ENCODE data around the gene MTA1.

MTA1 gene

DNA sequence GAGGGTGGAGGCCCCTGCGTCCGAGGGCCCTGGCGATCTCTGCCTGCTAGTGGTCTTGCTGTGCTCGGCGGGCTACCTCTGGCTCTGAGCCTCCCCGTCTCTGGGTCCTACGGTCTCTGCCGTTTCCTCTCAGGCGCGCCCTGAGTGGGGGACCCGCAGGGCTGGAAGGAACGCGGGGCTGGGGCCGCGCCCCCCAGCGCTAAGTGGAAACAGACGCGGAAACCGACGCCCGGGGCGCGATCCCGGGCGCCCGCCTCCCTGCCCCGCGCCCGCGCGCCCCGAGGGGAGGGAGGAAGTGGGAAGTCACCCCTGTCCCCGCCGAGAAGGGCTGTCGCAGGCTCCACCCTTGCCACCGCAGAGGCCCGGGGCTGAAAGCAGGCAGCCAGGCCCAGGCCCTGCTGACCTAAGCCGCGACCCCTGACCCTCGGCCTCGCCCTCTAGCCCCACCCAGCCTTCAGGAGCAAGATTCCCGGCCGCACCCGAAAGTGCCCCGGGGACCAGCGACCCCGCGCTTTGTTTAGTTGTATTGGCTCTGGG lies 67.9 kb downstream of the MTA1 start:
- peak; percentile 43 to 55 for DNase-seq (ENCODE audit: low read depth in 2 of 2)

DNA sequence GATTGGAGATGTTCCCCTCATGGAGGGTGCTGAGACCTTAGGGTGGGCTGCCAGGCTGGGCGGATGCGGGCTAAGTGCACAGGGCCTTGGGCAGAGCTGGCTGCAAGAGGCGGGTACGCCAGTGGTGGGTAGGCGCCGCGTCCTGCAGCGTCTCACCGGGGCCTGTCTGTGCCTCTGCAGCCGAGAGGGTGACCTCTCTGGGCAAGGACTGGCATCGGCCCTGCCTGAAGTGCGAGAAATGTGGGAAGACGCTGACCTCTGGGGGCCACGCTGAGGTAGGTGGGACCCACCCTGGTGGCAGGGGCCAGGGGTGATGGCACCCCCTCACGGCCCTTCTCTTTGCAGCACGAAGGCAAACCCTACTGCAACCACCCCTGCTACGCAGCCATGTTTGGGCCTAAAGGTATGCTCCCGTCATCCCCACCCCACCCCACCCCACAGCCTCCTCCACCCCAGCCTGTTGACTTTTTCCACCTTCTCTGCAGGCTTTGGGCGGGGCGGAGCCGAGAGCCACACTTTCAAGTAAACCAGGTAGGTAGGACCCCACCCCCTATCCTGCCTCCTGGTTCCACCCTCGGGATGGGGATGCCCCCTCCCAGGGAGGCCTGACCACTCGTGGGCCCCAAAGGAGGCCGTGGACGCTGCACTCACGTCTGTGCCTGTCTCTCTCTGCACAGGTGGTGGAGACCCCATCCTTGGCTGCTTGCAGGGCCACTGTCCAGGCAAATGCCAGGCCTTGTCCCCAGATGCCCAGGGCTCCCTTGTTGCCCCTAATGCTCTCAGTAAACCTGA lies 68.6 kb downstream of the MTA1 start:
- no peak for DNase-seq (ENCODE audit: low read depth in 2 of 2)

DNA sequence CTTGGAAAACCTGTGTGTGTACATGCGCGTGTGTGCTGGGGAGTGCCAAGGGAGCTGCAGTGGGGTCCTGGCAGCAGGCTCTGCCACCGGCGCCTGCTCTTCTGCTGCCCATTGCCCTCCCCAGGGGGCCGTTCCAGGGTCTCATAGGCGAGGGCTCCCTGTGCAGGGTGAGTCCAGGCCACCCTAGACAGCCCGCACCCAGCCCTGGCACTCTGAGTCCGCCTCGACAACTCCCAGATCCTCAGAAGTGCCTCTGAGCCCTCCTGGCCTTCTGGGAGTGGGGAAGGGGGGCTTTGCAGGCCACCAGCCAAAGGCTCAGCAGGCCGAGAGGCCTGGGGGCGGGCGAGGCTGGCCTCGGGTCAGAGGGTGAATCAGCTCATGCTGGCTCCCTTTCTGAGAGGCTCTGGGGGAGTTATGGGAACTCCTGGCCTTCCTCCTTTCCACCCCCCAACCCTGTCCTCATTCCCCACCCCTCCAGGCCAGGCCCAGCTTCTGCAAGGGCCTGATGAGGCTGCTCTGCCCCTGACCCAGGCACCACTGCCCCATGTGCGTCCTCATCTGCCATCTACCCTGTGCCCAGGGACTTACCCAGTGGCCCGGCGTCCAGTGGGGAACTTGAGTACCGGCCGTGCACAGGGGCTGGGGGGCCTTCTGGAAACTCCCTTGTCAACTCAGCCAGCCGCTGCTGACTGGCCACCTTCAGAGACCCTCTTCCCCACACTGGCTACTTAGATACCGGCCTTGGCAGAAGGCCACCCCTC lies 69.3 kb downstream of the MTA1 start:
- no peak for DNase-seq (ENCODE audit: low read depth in 2 of 2)

DNA sequence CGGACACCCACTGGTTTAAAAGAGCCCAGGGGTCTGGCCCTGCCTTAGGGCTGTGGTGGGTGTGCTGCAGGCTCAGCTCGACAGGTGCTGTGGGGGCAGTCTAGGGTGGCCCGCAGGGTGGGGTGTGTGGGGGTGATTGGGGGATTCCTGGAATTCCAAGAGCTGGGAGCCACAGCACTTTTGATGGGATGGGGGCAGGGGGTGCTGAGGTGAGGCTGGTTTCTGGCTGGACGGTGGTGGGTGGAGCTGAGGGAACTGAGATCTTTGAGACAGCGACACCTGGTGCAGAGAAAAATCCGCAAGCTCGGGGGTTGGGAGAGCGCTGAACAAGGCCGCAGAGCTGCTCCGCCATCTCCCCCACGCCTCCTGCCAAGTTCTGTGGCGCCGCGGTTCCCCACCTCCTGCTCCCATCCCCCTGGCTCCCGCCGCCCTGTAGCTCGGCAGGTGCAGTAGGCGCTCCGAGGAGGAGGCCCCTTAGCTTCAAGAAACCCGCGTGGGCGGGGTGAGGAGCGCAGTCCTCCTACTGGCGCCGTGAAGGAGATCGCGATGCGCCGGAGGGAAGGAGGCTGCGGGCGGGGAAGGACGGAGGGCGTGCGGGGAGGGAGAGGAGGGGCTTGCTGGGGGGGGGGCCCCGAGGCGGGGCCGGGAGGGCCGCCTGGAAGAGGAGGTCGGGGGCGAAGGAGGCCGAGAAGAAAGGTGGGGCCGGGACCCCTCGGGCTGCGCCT lies 70.1 kb downstream of the MTA1 start:
- DNase-seq (ENCODE audit: low read depth in 2 of 2), result peak; percentile 75 to 82

DNA sequence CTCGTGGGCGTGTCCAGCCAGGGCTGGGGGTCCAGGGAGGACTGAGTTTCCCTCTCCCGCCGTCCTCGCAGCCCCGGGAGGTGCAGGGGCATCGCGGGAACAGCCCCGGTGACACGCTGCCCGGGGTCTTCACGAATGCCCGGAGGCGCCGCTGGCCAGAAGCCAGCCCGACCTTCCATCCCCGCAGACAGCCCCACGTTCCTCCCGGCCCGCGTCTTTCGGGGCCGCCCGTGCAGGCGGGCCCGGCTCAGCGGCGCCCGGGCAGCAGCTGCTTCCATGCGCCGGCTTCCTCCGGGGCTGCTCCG lies 70.6 kb downstream of the MTA1 start:
- no peak for DNase-seq (ENCODE audit: low read depth in 2 of 2)

DNA sequence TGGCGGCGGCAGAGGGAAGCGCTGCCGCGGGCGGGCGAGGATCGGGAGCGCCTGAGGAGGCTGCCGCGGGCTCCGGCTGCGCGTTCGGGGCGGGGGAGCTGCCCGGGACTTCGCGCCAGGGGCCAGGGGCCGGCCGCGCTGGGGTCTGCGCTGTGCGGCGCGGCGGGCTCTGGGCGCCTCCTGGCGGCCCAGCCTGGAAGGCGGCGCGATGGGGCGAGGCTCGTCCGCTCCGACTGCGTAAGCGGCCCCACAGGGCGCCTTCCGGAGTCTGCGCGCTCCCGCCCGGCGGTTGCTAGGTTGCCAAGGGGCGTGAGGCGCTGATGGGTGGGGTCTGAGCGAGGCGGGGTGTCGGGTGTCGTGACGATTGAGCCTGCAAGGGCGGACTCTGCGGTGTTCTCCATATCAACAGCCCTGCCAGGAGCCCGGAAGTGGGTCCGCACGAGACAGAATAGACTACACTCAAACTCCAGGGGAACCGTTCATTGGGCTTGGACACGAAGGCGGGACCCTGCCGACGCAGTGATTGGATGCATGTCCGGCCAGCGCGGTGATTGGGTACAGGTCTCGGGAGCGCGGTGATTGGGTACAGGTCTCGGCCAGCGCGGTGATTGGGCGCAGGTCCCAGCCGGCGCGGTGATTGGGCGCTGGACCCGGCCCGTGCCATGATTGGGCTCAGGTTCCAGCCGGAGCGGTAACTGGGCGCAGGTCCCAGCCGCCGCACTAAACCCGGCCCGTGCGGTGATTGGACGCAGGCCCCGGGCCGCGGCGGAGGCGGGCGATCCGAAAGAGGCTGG lies 71.1 kb downstream of the MTA1 start, which contains the start of gene TEDC1:
Gene TEDC1, plus strand, starts transcription at position 675 of the 794 bp plus-strand sequence. CDS start 130 bp downstream, outside the sequence.
- peak; percentile 98 for DNase-seq (ENCODE audit: low read depth in 2 of 2)

DNA sequence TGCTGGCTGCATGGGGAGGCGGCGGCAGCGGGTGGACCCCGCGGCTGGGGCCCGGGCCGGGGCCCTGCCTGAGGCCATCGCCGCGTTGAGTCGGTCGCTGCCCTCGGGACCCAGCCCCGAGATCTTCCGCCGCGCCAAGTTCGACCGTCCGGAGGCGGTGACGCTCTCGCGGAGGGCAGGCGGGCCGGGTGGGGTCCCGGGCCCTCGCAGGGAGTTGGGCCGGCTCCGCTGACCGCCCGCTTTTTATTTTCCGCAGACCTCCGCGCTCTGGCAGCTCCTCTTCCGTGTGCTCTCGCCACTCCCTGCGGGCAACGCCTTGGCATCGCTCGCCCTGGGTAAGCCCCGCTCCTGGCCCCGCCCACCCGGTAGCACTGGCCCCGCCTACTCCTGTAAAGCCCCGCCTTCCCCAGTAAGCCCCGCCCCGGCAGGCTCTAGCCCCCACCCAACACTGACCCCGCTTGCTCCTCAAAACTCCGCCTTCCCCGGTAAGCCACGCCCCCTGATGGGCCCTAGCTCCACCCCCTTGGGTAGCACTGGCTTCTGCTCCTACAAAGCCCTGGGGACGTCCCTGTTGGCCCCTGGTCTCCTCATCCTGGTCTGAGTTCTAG lies 71.8 kb downstream of the MTA1 start:
- peak; percentile 82 to 92 for DNase-seq (ENCODE audit: low read depth in 2 of 2)

DNA sequence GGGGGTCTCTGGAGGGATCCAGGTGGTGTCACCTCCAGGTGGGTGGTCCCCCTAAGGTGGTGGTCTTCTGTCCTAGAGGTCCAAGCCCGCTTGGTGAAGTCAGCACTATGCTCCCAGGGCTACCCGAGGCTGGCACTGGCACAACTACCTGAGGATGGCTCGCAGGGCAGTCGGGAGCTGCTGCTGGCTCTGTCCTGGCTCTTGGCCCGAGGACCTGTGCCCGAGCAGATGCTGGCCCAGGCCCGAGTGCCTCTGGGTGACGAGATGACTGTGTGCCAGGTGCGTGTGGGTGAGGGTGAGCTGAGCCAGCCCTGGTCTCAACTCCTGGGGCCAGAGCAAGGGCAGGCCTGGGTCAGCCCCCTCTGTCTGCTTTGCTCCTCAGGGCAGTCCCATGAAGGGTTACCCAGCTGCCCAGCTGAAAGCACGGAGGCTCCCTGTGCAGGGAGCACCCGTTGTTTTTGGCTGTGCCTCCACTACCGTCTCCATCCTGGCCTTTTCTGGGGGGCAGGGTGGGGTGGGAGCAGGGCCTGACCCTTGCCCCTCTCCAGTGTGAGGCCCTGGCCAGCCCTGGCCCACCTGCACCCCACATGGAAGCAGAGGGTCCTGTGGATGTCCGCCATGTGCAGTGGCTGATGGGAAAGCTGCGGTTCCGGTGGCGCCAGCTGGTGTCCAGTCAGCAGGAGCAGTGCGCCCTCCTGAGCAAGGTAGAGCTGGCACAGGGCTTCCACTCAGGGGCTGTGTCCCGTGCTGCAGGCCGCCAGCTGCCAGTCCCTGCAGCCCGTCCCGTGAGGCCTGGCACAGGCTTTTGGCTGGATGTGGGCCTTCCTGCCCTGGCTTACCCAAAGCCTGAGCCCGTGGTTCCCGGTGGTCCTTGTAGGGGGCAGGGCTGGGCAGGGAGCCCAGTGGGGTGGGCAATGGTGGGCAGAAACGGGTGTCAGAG lies 72.7 kb downstream of the MTA1 start:
- DNase-seq (ENCODE audit: low read depth in 2 of 2), result no peak

DNA sequence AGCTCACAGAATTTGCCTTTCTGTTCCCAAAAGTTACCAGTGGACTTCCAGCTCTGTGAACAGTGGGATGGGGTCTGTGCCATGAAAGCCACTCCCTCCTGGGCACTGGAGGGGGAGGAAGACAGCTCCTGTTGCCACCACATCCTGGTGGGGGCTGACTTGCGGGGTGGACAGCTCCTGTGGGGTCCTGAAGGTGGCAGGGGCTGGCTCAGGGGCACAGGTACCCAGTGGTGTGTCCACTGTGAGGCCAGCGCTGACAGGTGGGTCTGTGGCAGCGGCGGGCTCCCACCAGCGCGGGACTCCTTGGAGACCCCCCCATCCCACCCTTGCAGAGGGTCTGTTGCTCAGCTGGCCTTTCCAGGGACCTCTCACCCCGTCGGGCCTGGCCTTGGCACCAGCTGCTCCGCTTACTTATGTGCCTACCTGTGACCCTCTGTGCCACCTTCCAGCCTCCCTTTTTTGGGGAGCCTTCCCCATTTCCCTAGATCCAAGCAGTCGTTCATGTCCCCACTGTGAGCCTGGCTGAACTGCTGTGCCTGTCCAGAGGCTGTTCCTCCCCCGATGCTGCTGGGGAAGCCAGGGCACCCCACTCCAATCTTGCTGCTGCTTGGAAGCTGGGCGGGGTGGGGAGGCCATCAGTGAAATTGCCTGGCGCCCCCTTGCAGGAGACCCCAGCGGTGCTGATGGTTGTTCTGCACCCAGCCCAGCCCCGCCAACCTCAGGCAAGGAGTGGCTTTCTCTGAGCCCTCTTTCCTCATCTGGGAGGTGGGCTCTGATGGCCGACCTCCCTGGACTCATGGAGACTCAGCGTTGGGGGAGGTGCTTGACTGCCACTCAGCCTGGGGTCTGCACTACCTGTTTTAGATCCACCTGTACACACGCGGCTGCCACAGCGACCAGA lies 73.6 kb downstream of the MTA1 start:
- no peak for DNase-seq (ENCODE audit: low read depth in 2 of 2)

DNA sequence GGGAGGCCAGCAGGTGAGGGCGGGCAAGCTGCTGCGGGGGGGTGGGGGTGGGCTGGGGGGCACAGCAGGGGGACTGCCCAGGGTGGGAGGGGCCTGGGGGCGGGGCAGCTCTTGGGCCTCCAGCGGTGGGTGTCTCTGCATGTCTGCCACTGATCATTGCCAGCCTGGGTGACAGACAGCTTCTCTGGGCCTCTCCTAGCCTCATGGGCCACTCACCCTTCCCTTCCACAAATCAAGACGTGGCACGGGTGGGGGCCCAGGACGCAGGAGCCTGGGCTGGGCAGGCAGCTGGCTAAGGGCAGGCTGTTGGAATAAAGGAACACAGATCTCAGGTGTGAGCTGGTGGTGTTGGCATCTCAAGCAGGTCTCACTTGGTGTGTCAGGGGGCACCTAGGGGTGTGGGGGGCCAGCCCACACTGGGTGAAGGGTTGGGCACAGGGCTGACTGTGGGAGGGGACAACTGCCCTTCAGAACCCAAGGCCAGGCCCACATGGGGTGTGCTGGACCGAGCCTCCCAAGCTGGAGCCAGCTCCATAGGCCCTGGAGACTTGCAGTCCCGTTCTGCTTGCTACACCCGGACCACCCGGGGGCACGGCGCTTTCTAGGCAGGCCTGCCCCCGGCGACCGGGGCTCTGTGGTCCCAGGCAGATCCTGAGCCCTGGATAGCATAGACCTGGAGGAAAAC lies 74.4 kb downstream of the MTA1 start:
- DNase-seq (ENCODE audit: low read depth in 2 of 2), result no peak

DNA sequence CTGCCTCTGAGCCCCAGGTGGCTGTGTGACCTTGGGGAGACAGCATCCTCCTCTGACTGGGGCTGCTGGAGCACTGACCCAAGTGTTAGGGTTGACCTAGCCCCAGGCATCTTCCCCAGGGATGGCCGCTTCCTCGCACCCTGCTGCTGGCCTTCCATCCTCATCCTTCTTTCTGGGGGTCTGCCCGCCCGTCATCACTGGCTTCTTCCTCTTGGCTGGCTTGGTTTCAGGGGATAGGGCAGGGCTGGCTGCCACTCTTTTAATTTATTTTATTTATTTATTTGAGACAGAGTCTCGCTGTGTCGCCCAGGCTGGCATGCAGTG lies 74.9 kb downstream of the MTA1 start:
- DNase-seq (ENCODE audit: low read depth in 2 of 2), result no peak

DNA sequence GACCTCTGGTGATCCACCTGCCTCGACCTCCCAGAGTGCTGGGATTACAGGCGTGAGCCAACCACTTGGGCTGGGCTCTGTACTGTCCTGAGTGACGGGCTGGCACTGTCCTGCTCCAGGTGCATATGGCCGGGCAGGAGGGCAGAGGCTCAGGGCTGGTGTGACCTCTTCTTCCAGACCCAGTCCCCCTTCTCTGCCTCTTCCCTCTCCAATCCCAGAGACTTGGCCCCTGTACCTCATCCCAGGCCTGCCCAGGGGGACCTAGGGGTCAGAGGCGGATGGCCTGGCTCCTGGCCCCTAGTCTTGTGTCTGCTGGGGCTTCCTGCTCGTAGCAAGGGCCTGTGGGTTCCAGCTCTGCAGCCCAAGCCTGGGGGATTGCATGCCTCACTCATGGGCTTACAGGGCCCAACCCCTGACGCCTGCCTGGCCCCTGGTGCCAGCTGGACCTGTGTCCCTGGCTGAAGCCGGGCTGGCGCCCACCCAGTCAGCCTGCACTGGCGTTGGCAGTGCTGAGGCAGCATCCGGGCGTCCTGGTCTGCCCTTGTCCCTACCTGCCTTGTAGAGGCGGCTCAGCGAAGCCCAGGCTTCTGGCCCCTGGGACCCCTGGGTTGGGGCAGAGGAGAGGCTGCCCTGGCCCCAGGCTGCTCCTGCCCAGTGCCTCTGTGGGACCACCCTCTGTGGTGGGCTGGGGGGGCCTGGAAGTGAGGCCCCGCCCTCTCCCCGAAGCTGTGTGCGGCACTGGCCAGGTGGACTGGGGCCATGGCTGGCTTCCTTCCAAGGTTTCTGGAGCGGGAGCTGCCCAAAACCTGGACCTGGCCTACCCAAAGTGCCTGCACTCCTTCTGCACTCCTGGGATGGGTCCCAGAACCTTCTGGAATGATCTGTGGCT lies 75.7 kb downstream of the MTA1 start:
- no peak for DNase-seq (ENCODE audit: low read depth in 2 of 2)

DNA sequence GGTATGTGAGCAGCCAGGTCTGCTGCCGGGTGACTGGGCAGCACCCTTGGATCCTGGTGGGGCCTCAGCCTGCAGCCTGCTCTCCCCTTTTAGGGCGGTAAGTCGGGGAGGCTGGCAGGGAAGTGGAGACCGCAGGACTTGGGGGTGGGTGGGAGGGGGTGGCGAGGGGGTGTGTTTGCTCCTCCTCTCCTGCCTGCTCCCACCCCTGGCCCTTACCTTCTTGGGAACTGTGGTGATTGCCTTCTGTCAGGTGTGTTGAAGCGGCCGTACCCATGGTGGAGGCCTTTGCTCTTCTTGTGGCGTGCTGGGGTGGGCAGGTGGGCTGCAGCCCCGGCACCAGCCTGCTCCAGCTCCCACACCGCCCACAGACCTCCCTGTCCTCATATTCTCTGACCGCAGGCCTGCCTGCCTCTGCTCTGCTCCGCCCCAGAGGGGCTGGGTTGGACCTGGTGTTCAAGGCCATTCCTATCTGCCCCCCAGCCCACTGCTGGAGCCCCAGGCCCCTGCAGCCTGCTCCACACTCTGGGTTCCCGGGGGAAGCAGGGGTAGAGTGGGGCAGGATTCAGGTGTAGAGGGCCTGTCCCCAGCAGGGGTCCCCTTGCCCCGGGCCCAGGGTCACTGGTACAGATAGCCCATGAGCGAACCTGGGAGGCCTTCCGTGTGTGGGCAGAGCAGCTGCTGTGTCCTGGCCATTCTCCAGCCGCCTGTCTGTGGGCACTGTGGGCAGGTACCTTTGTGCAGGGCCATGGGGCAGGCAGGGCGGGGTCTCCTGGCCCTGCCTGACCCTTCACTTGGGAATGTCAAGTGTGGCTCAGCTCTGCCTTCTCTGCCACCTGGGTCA lies 76.6 kb downstream of the MTA1 start:
- no peak for DNase-seq (ENCODE audit: low read depth in 2 of 2)

DNA sequence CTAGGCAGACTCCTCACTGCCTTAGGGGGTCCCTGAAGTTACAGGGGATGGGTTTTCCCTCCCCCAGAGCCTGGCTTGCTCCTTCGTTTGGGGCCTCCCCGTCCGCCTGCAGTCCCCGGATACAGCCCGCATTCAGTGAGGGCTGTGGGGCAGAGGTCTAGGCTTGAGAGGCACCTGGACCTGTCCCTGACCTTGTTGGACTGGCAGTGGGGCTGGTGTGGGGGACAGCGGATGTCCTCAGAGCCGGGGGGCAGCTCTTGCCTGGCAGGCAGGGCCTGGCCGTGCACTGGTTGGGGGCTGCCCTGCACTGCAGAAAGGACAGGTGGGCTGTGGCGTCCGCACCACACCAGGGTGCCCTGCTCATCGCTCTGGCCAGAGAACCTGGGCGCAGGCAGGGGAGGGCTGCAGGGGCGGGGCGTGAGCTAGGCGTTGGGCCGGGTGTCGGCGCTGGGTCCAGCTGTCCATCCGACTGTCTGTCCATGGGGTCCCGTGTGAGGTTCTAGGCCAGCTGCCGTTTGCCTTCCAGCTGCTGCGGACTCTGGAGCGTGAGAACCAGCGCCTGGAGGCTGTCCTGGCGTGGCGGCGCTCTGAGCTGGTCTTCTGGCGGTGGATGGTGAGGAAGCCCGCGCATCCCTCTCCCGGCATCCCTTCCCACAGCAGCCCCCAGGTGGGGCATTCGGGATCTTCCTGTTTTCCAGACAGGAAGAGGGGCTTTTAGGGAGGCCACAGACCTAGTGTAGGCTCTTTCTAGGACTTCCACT lies 77.4 kb downstream of the MTA1 start:
- no peak for DNase-seq (ENCODE audit: low read depth in 2 of 2)

DNA sequence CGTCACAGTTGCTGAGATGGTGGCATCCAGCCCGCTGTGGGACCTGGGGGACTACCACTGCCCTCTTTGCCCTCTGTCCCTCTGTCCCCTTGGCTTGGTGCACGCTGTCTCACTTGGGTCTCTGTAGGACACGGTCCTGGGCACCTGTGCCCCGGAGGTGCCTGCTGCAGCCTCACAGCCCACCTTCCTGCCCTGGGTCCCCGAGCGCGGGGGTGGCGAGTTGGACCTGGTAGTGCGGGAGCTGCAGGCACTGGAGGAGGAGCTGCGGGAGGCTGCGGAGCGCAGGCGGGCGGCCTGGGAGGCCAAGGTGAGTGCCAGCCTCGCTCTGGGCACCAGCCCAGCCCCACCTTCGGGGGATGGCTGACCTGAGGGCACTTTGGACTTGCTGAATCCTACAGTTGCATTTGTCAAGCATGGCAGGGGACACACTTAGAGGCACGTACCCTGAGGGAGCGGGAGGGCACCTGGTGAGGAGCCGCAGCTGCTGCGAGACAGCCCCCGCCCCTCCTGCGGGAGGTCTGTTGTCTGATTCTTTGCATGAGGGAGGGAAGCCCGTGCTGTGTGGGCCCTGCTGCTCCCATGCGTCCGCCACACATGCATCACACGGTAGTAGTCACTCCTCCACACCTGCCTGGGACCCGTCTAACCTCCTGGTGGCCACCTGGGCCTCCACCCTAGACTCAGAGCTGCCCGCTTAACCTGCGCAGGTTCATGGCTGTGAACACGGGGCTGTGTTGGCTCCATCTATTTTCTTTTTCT lies 78.2 kb downstream of the MTA1 start:
- DNase-seq (ENCODE audit: low read depth in 2 of 2), result no peak
